ENCODE data around the gene PAK5.

The PAK5 gene

GRCh38 chr20:9514461-9515213 lies 324.2 kb downstream of the PAK5 start, which contains the start of gene LAMP5:
TSS of gene LAMP5 (plus strand) at chr20:9514590. CDS start at chr20:9514853, 263 bp downstream.
- DNase-seq = no peak

GRCh38 chr20:9514072-9514460 lies 324.8 kb downstream of the PAK5 start:
- DNase-seq = no peak

- DNase-seq = no peak
Measured at GRCh38 chr20:9510911-9511310, 328.0 kb downstream of the PAK5 start.

GRCh38 chr20:9509246-9509645 lies 329.6 kb downstream of the PAK5 start:
- no peak for DNase-seq

- DNase-seq = no peak
Measured at GRCh38 chr20:9508696-9509178, 330.1 kb downstream of the PAK5 start.

GRCh38 chr20:9508240-9508661 lies 330.6 kb downstream of the PAK5 start:
- DNase-seq = no peak

- DNase-seq = no peak
Measured at GRCh38 chr20:9507544-9508239, 331.2 kb downstream of the PAK5 start.

- no peak for DNase-seq
Measured at GRCh38 chr20:9506964-9507369, 331.9 kb downstream of the PAK5 start.

GRCh38 chr20:9506280-9506821 lies 332.5 kb downstream of the PAK5 start:
- no peak for DNase-seq

- no peak for DNase-seq
Measured at GRCh38 chr20:9503526-9504245, 335.2 kb downstream of the PAK5 start.

- DNase-seq = no peak
Measured at GRCh38 chr20:9501473-9501872, 337.4 kb downstream of the PAK5 start.

GRCh38 chr20:9500121-9500520 lies 338.8 kb downstream of the PAK5 start:
- DNase-seq = no peak

- no peak for DNase-seq
Measured at GRCh38 chr20:9499126-9499899, 339.6 kb downstream of the PAK5 start.

GRCh38 chr20:9498322-9498721 lies 340.6 kb downstream of the PAK5 start:
- no peak for DNase-seq

GRCh38 chr20:9496155-9496554 lies 342.7 kb downstream of the PAK5 start:
- no peak for DNase-seq

- DNase-seq = no peak
Measured at GRCh38 chr20:9495701-9496100, 343.2 kb downstream of the PAK5 start.

- DNase-seq = no peak
Measured at GRCh38 chr20:9493803-9494202, 345.1 kb downstream of the PAK5 start.

- DNase-seq = no peak
Measured at GRCh38 chr20:9492067-9492466, 346.8 kb downstream of the PAK5 start.

GRCh38 chr20:9491324-9491723 lies 347.6 kb downstream of the PAK5 start:
- no peak for DNase-seq

GRCh38 chr20:9490631-9491030 lies 348.2 kb downstream of the PAK5 start:
- no peak for DNase-seq

GRCh38 chr20:9490161-9490560 lies 348.7 kb downstream of the PAK5 start:
- no peak for DNase-seq

GRCh38 chr20:9488063-9488462 lies 350.8 kb downstream of the PAK5 start:
- no peak for DNase-seq
